ENCODE results near the gene YAP1.
"Not testable (repeated sequence)": the region's sequence is repeated elsewhere in the genome, so short reads cannot be mapped to it uniquely, and the experiment has no call there.

The YAP1 gene

DNA sequence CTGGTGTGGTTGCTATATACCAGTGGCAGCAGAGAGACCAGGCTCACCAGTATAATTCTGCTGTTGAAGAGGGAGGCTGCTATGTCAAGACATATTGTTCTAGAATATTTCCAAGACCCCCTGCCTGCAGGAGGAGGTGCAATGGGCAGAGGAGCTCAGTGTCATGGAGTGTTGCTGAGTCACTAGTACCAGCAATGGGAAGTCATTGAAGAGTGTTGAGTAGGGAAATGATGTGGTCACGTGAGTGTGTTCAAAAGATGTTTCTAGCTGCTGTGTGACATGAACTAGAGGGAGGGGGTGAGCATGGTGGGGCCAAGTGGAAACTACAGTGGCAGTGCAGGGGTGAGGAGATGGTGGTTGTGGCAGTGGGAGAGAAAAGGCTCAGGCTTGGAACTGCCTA, 130.8 kb downstream of the YAP1 start:
- DNase-seq (ENCODE audit: low read depth): no peak

DNA sequence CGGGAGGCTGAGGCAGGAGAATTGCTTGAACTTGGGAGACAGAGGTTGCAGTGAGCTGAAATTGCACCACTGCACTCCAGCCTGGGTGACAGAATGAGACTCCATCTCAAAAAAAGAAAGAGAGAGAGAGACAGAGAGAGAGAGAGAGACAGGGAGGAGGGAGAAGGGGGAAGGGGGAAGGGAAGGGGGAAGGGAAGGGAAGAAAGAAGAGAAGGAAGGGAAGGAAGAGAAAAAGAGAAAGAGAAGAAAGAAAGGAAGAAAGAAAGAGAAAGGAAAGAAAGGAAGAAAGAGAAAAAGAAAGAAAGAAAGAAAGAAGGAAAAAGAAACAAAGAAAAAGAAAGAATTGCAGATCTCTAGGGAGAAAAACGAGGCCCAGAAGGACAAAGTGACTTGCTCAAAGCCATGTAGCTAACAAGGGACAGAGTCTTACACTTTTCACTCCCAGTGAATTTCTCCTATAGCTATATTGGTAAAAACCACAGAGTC, 133.2 kb downstream of the YAP1 start:
- DNase-seq (ENCODE audit: low read depth): no peak

DNA sequence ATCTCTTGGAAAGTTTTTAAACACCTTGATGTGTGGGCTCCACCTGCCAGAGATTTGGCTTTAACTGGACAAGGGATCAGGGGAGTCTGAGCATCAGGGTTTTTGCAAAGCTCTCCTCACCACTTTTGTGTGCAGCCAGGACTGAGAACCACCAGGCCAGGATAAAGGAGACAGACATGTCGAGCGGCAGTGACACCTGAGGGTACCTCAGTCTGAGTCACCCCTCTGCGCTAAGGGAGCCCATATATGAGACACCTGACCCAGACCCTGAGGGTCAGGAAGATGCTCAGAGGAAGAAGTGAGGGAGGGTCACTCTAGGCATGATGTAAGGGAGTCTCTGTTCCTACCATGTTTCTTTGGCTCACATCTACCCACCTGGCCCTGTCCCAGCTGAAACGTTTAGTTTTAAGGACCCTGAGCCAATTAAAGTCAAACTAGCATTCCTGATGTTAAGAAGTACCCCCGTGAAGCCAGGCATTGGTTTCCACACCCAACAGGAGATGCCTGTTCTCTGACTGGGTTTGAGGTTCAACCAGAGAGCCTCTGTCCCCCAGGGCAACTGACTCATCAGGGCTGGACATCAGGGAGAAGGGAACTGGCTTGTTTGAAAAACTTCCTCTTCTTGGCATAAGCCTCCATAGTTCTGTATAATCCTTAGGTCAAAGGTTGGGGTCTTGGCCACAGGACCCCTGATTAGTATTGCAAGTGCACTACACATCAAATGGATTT, 134.6 kb downstream of the YAP1 start:
- no peak for DNase-seq (ENCODE audit: low read depth)

DNA sequence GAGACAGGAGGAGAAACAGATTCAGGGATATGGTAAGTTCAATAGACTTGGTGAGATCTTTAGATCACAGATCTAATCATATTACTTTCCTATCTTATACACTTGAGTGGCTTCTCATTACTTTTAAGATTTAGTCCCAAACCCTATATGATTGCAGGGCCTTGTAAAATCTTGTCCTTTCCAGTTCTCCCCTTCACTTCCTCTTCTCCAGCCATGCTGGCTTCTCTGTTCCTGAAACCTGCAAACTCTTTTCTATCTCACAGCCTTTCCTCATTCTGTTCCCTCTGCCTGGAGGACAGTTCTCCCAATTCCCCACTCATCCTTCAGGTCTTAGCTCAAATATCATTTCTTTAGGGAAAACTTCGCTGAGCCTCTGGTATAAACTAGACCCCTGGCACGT, 141.2 kb downstream of the YAP1 start:
- no peak for DNase-seq (ENCODE audit: low read depth)

DNA sequence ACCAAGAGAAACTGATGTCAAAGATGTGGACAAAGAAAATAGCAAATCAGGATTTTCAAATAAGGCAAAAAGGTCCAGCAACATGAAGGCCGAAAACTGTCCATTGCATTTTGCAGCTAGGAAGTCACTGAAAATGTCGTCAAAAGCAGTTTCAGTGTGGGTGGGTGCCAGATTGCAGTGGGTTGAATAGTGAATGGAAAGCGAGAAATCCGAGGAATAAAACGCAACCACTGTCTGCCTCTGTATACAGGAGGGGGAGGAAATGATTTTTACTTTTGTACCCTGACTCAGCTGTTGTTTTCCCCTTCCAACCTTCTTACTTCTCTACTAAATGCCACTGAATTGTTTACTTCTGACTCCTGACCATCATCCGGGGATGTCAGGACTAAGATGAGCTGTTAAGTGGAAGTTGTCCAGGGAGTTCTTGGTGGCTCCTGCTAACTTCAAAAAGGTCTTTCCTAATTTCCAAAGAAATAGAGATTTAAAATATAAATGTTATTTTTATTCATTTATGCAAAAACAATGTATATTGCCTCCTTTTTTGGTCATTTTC, 142.2 kb downstream of the YAP1 start:
- no peak for DNase-seq (ENCODE audit: low read depth)

DNA sequence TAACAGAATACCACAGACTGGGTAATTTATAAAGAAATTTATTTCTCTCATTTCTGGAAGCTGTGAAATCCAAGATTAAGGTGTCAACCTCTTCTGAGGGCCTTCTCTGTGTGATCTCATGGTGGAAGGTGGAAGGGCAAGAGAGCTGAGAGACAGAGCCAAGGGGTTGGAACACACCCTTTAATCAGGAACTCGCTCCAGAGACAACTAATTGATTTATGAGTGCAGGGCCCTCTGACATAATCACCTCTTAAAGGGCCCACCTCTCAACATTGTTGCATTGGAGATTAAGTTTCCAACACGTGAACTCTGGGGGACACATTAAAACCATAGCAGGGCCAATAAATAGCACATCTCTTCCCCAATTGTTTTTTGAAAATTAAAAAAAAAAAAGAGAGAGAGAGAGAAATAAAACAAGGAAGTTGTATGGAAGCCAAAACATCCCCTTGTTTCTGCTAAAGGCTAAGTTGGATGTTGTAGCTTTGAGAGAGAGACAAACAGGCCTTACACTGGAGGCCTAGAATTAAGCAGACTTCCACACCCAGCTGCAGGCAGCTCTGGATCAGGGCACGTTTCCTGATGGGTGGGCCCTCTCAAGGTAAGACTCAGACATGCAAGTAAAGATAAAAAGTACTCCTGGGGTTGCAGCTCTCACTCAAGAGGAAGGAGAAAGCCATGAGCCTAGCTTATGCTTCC, 142.9 kb downstream of the YAP1 start:
- no peak for DNase-seq (ENCODE audit: low read depth)

DNA sequence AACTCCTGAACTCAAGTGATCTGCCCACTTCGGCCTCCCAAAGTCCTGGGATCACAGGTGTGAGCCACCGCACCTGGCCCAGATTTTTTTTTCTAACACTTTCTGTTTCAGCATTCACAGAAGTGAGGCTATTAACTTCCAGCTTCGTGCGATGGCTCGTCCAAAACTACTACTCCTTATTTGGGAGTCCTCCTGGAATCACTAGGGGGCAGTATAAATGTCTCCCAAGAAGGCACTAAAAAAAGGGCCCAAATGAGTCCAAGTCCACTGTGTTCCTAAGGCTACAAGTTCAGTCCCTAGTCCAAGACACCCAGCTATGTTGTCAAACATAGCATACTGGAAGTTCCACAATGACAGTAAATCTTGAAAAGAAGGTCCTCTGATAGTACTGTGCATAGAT, 143.8 kb downstream of the YAP1 start:
- DNase-seq (ENCODE audit: low read depth): no peak

DNA sequence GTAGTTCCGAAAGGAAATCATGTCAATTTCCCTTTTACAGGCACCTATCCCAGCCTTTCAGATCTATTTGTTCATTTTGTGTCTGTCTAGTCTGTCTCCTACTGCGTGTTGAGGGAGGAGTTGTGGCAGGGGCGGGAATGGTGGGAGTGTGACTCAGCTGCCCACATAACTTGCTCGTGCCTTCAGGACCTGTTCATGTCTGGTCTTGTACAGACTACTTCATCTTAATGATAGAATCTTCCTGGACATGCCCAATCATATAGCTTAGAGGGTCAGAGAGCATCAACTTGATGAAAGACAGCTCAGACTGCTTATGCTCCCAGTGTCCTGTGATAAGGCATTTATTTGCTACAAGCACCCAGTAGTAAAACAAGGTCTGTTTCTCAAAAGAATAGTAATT, 146.0 kb downstream of the YAP1 start:
- no peak for DNase-seq (ENCODE audit: low read depth)

DNA sequence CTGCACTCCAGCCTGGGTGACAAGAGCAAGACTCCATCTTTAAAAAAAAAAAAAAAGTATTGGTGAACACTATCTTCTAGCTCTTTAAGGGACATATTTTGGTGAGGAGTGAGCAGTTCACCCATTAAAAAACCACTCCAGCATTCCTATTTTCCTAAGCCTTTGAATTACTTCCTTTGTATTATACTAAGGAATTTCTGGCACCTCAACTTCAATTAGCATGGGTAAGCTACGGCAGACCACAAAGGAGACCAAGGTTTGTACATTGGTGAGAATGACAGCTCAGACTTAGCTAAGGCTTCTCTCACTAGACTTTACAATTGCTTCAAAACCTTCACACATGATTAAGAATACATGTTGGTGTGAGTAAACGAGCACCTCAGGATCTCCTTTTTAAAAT, 150.0 kb downstream of the YAP1 start:
- no peak for DNase-seq (ENCODE audit: low read depth)

DNA sequence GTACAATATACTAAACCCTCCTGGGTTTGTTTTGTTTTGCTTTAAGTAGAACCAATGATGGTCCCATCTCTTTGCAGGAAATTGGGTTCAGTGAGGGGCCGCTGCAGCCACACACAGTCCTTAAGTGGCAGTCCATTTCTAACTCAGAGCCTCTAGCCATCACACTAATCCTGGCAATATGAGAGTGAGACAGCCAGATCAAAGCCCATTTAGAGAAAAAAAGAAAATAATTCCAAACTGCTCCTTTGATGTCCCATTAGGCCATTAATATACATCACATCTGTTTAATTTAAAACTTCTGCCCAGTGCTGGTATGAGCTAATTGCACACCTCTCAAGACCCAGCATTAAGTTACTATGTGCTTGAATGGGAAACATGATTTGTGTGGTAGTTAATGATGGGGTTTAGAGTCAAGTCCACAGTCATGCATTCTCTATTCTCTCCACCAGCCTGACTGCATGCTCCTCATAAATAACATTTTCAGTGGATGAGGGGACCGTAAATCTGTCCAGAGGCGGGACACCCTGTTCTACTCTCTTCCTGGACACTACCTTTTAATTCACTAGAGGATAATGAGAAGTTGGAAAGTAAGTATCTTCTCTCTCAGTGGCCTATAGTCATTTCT, 153.2 kb downstream of the YAP1 start:
- DNase-seq (ENCODE audit: low read depth): no peak

DNA sequence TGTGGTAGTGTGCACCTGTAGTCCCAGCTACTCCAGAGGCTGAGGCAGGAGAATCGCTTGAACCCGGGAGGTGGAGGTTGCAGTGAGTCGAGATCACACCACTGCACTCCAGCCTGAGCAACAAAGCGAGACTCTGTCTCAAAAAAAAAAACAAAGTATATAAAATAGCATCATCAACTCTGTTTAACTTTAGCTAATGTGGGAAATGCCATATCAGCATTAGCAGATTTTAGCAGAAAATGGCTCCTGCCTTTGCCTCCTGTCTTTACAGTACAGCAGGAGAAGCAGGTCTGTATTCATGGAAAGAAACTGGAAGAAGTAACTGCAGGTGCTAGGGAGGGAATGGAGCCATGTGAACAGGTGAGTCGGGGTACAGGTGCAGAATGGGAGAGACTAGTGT, 154.5 kb downstream of the YAP1 start:
- DNase-seq (ENCODE audit: low read depth): not testable (repeated sequence)

DNA sequence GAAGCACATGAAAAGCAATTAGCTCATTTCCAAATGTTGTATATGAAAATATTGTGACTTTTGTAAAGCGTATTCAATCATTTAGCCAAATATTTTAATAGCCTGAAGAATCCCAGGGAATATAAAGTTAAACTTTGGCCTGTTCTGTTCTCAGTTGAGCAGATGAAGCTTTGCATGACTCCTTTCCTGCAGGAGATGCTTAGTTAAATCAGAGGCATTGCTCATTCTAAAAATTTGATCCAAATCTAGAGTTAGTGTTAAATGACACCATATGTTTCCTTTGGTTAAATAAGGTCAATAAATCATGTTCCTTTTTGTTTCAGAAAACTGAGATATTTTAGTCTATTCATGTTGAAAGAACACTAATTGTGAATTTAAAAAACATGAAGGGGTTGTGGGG, 155.9 kb downstream of the YAP1 start:
- DNase-seq (ENCODE audit: low read depth): no peak

DNA sequence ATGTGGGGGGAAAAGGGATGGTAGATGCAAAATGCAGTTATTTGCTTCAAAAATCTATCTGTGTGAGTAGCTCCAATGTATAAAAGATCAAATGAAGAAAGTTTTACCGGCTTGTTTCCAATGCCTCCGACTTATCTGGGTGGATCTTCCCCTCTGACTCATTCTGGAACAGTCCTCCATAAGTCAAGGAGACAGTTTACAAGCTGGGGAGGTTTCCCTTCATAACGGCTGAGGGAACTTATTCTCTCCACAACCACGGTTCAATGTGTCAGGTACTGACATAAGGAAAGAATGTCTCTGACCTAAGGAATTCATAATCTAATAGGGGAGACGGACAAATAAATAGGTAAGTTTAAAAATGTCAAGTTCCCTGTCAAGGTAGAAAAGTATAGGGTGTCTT, 157.4 kb downstream of the YAP1 start:
- no peak for DNase-seq (ENCODE audit: low read depth)

DNA sequence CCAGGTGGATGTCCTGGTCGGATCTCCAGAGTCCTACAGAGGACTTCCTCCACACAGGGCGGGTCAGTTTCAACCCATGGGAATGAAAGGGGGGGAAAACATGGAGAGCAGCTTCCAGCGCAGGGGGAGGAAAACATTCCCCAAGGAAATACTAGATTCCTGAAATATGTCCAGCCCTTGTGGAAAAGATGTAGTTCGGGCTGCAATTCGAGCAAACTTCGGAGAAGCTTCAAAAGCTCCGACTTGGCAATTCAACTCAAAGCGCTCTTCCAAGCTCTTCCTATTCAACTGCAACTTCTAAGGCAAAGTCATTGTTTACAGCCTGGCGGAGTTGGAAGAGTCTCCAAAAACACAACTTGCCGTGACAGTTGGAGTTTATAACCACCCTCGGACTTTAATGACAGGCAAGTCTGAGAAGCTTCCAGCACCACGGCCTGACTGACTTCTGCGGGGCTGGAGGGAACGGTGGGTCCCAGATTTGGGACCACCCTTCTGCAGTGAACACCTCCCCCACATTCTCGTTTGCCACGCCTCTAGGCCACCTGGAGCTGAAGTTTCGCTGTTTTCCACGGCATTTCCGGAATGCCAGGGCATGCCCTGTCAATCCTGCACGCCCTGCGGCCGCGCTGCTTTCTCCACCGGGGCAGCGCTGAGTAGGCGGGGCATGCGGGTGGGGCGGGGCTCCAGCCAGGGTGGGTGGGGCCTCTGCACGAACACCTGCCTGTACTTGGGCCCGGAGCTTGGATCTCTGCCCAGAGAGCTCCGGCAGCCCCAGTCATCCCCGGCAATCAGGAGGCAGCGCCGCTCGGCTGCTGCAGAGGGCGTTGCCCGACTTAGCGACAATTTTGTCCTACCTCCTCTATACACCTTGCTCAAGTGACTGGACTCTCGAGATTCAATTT, 158.1 kb downstream of the YAP1 start:
- peak; percentile 71 for DNase-seq (ENCODE audit: low read depth)

DNA sequence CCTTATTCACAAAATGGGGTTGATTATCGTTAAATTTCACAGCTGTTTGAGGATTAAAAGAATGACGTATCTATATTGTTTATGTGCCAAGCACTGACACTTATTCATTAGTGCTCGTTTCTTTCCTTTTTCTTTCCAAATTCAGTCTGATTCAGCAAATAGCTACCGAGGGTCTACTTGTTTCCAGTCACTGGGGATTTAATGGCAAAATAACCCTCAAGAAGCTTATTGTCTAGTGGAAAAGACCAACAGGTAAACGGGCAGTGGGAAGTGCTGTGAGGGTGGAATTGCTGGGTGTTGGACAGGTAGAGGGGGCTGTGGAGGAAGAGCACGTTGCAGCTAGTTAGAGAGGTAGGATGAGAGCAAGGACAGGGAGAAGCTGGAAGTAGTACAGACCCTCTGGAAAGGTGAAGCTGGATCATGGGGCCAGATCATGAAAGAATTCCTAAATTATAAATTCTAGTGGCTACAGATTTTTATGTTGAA, 158.8 kb downstream of the YAP1 start:
- DNase-seq (ENCODE audit: low read depth): no peak

DNA sequence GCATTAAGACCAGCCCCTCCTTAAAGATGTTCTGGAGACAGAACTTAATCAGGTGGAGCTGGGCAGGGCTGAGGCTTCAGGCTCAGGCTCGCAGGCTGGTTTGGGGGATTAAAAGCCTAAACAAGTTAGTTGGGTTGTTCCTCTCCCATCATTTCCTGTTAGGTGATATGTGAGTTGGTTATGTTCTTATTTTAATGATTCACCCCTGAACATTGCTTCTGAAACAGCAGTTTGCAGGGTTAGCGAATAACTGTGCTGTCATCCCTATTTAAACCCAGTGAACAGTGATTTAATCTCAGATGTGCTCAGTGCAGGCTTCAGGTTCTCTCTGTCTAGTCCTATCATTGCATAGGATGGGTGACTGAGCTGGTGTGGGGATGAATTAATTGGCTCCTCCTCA, 159.7 kb downstream of the YAP1 start:
- no peak for DNase-seq (ENCODE audit: low read depth)

DNA sequence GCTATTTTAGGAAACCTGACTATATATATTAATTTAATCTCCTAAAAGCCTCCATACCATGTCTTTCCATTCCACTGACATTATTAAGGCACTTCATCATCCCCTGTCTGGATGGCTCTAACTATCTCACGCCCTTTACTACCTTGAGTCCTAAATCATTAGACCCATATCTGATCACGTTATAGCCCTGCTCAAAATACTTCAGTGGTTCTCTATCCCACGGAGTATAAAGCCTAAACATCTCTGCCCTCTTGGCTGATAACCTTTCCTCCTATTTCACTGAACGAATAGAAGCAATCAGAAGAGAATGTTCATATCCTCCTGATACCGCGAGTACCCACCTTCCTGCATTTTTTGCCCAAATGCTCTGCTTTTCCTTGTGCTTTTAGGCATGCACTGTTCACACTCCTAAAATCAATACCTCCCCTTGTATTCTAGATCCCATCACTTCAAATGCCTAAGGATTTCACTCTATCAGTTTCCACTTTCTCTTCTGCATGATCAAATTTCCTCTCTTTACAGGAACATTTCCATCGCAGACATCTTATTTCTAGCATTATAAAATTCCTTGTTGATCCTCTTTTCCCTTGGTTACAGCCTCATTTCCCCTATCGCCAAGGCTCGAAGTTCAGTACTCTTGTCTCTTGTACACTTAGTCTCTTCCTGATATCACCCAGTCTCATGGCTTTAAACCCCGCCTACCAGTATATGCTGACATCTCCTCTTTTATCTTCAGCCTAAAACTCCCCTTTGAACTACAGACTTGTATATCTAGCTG, 162.0 kb downstream of the YAP1 start:
- DNase-seq (ENCODE audit: low read depth): no peak

DNA sequence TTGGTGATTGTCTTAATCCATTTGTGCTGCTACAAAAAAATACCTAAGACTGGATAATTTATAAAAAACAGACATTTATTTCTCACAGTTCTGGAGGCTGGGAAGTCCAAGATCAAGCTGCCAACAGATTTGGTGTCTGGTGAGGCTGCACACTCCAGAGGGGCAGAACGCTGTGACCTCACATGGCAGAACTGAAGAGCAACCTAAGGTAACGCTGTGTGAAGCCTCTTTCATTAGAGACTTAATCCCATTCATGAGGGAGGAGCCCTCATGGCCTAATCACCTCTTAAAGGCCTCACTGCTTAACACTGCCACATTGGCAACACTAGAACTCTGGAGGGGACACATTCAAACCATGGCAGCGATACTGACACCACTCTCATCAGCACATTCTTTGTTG, 164.4 kb downstream of the YAP1 start:
- no peak for DNase-seq (ENCODE audit: low read depth)

DNA sequence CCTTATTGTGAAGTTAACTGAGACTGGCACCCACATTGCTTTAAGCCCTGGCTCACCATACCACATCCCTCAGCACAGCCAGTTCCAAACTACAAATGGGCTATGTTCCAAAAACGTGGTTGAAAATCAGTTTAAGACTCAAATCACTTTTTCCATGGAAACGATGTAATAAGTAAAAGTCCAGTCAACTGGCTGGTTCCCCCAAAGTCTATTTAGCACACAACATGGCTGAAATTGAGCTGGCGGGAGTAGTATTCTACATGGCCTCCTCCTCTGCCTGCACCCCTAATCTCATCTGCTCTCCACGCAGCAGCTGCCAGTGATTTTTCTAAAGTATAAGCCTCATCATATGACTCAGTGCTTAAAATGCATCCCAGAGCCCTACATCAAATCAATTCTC, 166.1 kb downstream of the YAP1 start:
- no peak for DNase-seq (ENCODE audit: low read depth)

DNA sequence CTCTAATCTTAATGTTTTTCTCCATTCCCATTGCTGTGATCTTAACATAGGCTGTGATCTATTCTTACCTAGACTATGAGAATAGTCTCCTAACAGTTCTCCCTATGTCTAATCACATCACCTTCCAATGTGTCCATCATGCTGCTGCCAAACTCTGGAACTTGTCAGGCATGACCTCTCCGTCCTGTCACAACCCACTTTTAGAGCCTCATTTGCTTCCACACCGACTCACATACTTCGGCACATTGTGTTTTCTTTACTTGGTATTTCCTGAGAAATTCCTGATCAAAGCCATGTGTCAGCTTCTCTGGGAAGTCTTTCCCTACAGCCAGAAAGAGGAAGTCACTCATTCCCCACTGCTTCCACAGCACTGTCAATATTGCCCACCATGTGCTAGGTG, 166.5 kb downstream of the YAP1 start:
- no peak for DNase-seq (ENCODE audit: low read depth)

DNA sequence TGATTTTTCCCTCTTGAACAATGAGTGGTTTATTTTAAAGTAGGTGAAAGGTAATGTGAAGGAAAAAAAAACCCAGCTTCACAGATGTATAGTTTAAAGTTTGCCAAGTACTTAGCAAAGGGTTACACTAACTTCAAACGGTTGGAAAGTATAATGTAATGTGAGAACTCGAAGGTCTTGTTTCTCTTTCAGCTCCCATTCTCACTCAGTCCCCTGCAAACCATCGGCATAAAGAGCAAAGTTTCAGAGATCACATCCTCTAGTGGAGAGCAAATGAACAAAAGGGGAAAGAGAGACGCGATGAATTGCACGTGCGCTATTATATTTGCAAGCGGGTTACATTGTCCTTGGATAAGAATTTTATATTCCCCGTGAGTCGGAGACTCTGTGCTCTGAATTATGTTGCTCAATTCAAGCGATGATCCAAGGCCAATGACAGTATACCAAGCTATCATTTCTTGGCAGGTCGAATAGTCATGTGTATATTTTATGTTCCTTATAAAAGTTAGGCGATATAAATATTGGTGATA, 169.5 kb downstream of the YAP1 start:
- DNase-seq (ENCODE audit: low read depth): no peak
